Smooth muscle cell (in vitro differentiated cells): ENCODE measurements around the gene SCAF8. TPM values are rescaled to one million over a fixed set of nuclear protein-coding genes. Genes with fewer than 3 reads are reported as not detected.

Experiments
- DNase-seq: peaks from one replicate; lab custom pipeline; 2025; ENCODE audit not compliant: unreplicated experiment; lab: John Stamatoyannopoulos, UW
- H2AFZ ChIP-seq: fragments of 200-600 bp; sonication (generic); 2 replicates; pipeline ENCODE4 v1.6.0; 2016; ENCODE audit warnings: antibody characterized with exemption, low read depth, mild to moderate bottlenecking
- H3F3A ChIP-seq: fragments of 200-600 bp; sonication (generic); 2 replicates; pipeline ENCODE4 v1.6.0; 2017; ENCODE audit warnings: antibody characterized with exemption, low read depth
- H3K27ac ChIP-seq: fragments of 200-600 bp; sonication (generic); 2 replicates; pipeline ENCODE4 v1.5.1; 2016; ENCODE audit warnings: low read depth, mild to moderate bottlenecking
- H3K27me3 ChIP-seq: fragments of 200-600 bp; sonication (generic); 2 replicates; pipeline ENCODE4 v1.6.1; 2016; ENCODE audit warnings: low read depth, mild to moderate bottlenecking
- H3K36me3 ChIP-seq: fragments of 200-600 bp; sonication (generic); 2 replicates; pipeline ENCODE4 v1.5.1; 2016; ENCODE audit warnings: low read depth
- H3K4me1 ChIP-seq: fragments of 200-600 bp; sonication (generic); 2 replicates; pipeline ENCODE4 v1.5.1; 2016; ENCODE audit warnings: low read depth
- H3K4me2 ChIP-seq: fragments of 200-600 bp; sonication (generic); 2 replicates; pipeline ENCODE4 v1.6.0; 2016; ENCODE audit warnings: mild to moderate bottlenecking
- H3K4me3 ChIP-seq: fragments of 200-600 bp; sonication (generic); 2 replicates; pipeline ENCODE4 v1.5.1; 2016; ENCODE audit warnings: mild to moderate bottlenecking
- H3K79me2 ChIP-seq: fragments of 200-600 bp; sonication (generic); 2 replicates; pipeline ENCODE4 v1.6.0; 2016; ENCODE audit warnings: low read depth, mild to moderate bottlenecking
- H3K9ac ChIP-seq: fragments of 200-600 bp; sonication (generic); 2 replicates; pipeline ENCODE4 v1.6.0; 2016; ENCODE audit warnings: low read depth
- H3K9me3 ChIP-seq: fragments of 200-600 bp; sonication (generic); replicated peaks from 2 replicates; pipeline ENCODE4 v1.5.1; 2016; ENCODE audit warnings: low read depth
- H4K20me1 ChIP-seq: fragments of 200-600 bp; sonication (generic); 2 replicates; pipeline ENCODE4 v1.6.0; 2016; ENCODE audit warnings: low read depth
- WGBS: methylation state at CpG from one replicate; pipeline ENCODE4 v1.1.7; 2016; ENCODE audit warnings: low lambda C conversion rate; 5-methylcytosine and 5-hydroxymethylcytosine counted together
- polyA plus RNA-seq: library from polyadenylated mRNA; unstranded; fragments of >200 nt; fragmentation: Nextera tagmentation; extraction: Ambion mirVana; gene quantifications from 2 replicates; pipeline ENCODE4 v1.2.1, GENCODE V29; 2016
- total RNA-seq: library from RNA; depleted of rRNA; stranded (reverse); fragments of >200 nt; gene quantifications from 2 replicates; pipeline ENCODE4 v1.2.3, GENCODE V29; 2014
- TF ChIP-seq, protein P1 (sequence below): fragments of 200-600 bp; sonication (generic); IDR thresholded peaks from 2 replicates; pipeline ENCODE4 v1.5.1; 2017; ENCODE audit warnings: borderline replicate concordance, mild to moderate bottlenecking, antibody characterized with exemption; ENCODE audit not compliant: insufficient read depth, poor library complexity, severe bottlenecking

Gene SCAF8
- total and polyA plus RNA-seq, 2 experiments from 2014 or later = 12.3 to 37.6 TPM

DNA sequence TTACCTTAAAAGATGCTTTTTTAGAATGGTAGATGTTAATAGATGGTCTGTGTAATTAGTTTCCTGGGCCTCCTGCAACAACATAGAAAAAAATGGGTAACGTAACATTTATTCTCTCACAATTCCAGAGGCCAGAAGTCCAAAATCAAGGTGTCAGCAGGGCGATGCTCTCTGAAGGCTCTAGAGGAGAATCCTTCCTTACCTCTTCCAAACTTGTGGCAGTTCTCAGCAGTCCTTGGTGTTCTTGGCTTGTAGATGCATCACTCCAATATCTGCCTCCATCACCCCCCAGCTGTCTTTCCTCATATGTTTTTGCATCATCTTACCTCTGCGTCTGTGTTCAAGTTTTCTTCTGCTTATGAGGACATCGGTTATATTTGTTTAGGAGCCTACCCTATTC, 107.9 kb downstream of the SCAF8 start:
- H3K27ac ChIP-seq = no peak overlapping the region
- H3K4me3 ChIP-seq = no peak overlapping the region
- H2AFZ ChIP-seq = no peak overlapping the region
- peaks cover 4% of the 10 kb centered on the region for H3K36me3 ChIP-seq
- 100% methylated on average over 4 of the region's 4 CpGs for WGBS
- DNase-seq = no peak
- no peak overlapping the region for H3K9ac ChIP-seq
- peaks cover 94% of the 10 kb centered on the region for H3K79me2 ChIP-seq
- H3K4me1 ChIP-seq = peaks cover 20% of the 10 kb centered on the region
- no peaks in the 10 kb centered on the region for H3K9me3 ChIP-seq
- H3K27me3 ChIP-seq = no peaks in the 10 kb centered on the region
- TF ChIP-seq, protein P1, sequence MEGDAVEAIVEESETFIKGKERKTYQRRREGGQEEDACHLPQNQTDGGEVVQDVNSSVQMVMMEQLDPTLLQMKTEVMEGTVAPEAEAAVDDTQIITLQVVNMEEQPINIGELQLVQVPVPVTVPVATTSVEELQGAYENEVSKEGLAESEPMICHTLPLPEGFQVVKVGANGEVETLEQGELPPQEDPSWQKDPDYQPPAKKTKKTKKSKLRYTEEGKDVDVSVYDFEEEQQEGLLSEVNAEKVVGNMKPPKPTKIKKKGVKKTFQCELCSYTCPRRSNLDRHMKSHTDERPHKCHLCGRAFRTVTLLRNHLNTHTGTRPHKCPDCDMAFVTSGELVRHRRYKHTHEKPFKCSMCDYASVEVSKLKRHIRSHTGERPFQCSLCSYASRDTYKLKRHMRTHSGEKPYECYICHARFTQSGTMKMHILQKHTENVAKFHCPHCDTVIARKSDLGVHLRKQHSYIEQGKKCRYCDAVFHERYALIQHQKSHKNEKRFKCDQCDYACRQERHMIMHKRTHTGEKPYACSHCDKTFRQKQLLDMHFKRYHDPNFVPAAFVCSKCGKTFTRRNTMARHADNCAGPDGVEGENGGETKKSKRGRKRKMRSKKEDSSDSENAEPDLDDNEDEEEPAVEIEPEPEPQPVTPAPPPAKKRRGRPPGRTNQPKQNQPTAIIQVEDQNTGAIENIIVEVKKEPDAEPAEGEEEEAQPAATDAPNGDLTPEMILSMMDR = no peak
- H3F3A ChIP-seq = no peaks in the 10 kb centered on the region
- H4K20me1 ChIP-seq = peaks cover 99% of the 10 kb centered on the region
- no peak overlapping the region for H3K4me2 ChIP-seq

DNA sequence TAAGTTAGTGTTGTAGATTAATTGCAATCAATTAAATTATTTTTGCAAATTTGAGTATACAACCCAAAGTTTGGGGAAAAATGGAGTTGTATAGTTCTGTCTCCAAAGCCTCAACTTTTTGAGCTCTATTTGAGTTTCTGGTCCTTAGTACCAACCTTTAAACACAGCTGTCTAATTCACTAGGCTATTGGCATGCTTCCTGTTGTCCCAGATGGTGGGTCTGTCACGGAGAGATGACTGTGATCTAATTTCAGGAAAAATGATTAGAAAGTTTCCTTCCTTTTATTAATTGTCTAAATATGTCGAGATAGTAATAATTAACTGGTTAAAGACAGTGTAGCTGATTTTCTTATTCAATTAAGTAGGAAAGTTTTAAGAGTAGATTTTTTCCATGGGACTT, 109.6 kb downstream of the SCAF8 start:
- Histone ChIP-seq H3K36me3 (peaks cover 4% of the 10 kb centered on the region), H3K79me2 (peaks cover 91% of the 10 kb centered on the region), H3K4me1 (peaks cover 12% of the 10 kb centered on the region), H3K9me3 (no peaks in the 10 kb centered on the region), H3K4me3 (no peak overlapping the region), H3K9ac (no peak overlapping the region), H3K4me2 (no peak overlapping the region), H3F3A (no peaks in the 10 kb centered on the region), H2AFZ (no peak overlapping the region), H3K27ac (no peak overlapping the region), H4K20me1 (peaks cover 99% of the 10 kb centered on the region), H3K27me3 (no peaks in the 10 kb centered on the region)
- 96% methylated on average over 2 of the region's 2 CpGs for WGBS
- DNase-seq = no peak
- TF ChIP-seq, protein P1 = no peak

DNA sequence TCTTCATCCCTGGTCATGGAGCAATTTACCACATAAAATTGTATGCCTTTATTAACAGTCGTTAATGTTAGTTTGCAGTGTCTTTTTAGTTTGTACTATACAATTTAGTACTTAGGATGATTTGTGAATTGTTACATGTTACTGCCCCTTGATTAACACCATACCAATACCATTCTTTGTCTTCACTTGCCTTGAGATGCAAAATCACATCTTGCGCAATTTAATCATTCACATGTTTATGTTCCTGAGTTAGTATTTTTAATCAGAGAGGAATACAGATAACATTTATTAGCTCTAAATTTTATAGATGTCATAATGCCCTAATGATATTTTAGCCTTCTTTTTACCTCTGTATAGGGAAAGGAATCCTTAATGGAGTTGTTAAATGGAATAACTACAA, 114.1 kb downstream of the SCAF8 start:
- H3K4me1 ChIP-seq = no peaks in the 10 kb centered on the region
- H2AFZ ChIP-seq = no peak overlapping the region
- DNase-seq = no peak
- H3F3A ChIP-seq = no peaks in the 10 kb centered on the region
- WGBS = 94% methylated on average over 2 of the region's 2 CpGs
- no peak overlapping the region for H3K27ac ChIP-seq
- peaks cover 75% of the 10 kb centered on the region for H3K79me2 ChIP-seq
- no peak overlapping the region for H3K4me2 ChIP-seq
- peaks cover 95% of the 10 kb centered on the region for H4K20me1 ChIP-seq
- TF ChIP-seq, protein P1 = no peak
- H3K36me3 ChIP-seq = no peaks in the 10 kb centered on the region
- no peak overlapping the region for H3K4me3 ChIP-seq
- no peaks in the 10 kb centered on the region for H3K27me3 ChIP-seq
- no peaks in the 10 kb centered on the region for H3K9me3 ChIP-seq
- no peak overlapping the region for H3K9ac ChIP-seq

DNA sequence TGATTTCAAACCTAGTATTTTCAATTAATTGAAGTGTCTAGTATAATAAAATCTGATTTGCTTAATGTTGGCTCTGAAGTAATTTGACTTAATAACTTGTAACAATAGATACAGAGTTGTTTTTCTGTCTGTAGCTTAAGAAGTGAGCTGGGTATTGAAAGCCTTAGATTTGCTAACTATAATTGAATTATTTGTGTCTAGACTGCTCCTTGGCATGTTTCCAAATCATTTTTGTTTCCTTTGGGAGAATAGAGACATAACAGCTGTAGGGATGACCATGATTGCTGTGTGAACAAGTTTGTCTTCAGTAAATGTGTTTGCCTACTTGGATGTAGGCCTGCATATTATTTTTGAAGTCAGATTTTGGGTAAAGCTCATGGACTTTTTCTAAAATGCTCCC, 115.4 kb downstream of the SCAF8 start:
- DNase-seq = no peak
- H3K36me3 ChIP-seq = no peaks in the 10 kb centered on the region
- no peak overlapping the region for H2AFZ ChIP-seq
- no peak overlapping the region for H3K9ac ChIP-seq
- no peaks in the 10 kb centered on the region for H3K27me3 ChIP-seq
- no peak overlapping the region for H3K27ac ChIP-seq
- peaks cover 69% of the 10 kb centered on the region for H3K79me2 ChIP-seq
- H3K9me3 ChIP-seq = no peaks in the 10 kb centered on the region
- no peaks in the 10 kb centered on the region for H3F3A ChIP-seq
- H3K4me1 ChIP-seq = no peaks in the 10 kb centered on the region
- no peak overlapping the region for H3K4me2 ChIP-seq
- H4K20me1 ChIP-seq = peaks cover 95% of the 10 kb centered on the region
- no peak overlapping the region for H3K4me3 ChIP-seq
- TF ChIP-seq, protein P1 = no peak
